ENCODE data around the gene PEX5L.
"Not testable (repeated sequence)": the region's sequence is repeated elsewhere in the genome, so short reads cannot be mapped to it uniquely, and the experiment has no call there.

DNA sequence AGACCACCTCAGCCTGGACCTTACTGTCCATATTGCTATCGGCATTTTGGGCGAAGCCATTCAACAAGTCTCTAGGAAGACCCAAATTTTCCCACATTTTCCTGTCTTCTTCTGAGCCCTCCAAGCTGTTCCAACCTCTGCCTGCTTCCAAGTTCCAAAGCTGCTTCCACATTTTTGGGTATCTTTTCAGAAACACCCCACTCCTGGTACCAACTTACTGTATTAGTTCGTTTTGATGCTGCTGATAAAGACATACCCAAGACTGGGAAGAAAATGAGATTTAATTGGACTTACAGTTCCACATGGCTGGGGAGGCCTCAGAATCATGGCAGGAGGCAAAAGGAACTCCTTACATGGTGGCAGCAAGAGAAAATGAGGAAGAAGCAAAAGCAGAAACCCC lies 28.4 kb downstream of the PEX5L start:
- TF ChIP-seq, protein P1, sequence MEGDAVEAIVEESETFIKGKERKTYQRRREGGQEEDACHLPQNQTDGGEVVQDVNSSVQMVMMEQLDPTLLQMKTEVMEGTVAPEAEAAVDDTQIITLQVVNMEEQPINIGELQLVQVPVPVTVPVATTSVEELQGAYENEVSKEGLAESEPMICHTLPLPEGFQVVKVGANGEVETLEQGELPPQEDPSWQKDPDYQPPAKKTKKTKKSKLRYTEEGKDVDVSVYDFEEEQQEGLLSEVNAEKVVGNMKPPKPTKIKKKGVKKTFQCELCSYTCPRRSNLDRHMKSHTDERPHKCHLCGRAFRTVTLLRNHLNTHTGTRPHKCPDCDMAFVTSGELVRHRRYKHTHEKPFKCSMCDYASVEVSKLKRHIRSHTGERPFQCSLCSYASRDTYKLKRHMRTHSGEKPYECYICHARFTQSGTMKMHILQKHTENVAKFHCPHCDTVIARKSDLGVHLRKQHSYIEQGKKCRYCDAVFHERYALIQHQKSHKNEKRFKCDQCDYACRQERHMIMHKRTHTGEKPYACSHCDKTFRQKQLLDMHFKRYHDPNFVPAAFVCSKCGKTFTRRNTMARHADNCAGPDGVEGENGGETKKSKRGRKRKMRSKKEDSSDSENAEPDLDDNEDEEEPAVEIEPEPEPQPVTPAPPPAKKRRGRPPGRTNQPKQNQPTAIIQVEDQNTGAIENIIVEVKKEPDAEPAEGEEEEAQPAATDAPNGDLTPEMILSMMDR (IDR thresholded peaks at IDR 0.05; ENCODE audit: poor library complexity): not testable (repeated sequence)
- TF ChIP-seq EZH2 (IDR thresholded peaks at IDR 0.05; ENCODE audit: borderline replicate concordance); EZH2phosphoT487 (IDR thresholded peaks at IDR 0.05; ENCODE audit: low read depth, severe bottlenecking, unreplicated experiment): not testable (repeated sequence)
